Stimulated activated CD4-positive, alpha-beta T cell treated with anti-CD3 and anti-CD28 coated beads, Interleukin-4, amount 100 ng/mL, for 24 hours (primary cell): ENCODE measurements around the gene KHNYN.
A peak's percentile ranks its signal among the peaks of the same experiment; 100 is the strongest.

ENCODE experiments used
- DNase-seq: peaks from one replicate; pipeline ENCODE4 v3.0.0-alpha.2; 2020

KHNYN gene

DNA sequence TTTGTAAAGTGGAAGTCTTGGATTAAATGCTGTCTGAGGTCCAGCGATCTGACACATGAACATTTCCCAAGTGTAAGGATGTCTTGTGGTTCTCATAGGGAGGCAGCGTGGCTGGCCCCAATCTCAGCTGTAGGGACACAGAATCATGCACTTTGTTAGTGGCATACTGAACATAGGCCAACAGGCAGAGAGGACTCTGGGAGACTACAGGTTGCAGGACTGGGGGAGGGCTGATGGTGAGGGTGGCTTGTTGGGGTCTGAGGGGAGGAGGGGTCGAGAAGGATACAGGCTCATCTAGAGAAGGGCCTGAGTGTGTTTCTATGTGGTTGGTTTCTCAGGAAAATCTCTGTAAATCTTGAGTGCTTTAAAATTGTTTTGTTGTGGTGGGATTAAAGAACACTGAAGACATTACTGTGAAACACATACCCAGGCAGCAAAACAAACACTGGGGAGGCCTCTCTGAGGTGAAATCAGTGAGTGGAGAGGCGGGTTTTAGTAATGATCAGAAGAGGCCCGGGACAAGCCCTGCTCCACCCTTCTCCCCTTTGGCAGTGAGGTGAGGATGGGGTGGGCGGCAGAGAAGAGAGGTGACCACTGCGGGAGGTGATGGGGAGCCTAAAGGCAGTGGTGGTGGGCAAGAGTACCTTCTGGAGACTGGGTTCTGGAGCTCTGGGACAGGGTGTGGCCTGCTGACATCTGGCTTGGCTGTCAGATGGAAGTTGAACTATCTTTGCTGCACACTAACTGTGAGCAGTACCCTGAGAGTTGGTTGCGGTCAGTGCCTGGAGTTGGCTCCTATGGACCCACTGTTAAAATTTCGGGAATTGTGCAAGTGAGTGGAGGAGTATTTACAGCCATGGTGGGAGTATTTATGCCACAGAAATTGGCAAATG, 27.7 kb upstream of the KHNYN start:
- no peak for DNase-seq

DNA sequence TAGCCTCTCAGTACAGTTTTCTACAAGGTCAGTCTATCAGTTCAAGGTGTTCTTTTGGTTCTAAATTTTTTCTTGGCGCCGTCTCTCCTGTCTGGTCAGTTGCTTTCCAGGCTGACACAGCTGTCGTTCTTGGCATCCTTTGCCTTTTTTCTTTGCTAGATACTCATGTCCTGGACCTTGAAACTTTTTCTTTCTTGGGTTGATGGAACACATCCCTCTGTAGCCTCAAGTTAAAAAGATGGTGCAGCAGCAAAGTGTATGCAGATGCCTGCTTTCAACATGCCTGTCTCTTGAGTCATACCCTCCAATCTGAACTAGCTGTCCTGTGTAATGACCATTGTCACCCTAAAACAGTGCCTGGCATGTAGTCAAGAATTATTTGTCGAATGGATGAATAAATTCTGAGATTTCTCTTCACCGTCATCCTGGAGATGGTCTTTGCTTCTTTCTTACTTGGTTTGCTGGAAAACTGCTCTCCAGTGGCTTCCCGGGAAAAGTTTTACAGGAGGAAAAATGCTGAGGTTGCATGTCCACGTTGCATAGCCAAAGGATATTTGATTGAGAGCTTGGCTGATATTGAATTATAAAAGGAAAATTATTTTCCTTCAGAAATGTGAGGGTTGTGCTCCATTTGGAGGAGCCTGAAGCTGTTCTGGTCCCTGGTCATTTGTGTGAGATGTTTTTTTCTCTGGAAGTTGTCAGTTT, 26.3 kb upstream of the KHNYN start:
- DNase-seq: no peak

DNA sequence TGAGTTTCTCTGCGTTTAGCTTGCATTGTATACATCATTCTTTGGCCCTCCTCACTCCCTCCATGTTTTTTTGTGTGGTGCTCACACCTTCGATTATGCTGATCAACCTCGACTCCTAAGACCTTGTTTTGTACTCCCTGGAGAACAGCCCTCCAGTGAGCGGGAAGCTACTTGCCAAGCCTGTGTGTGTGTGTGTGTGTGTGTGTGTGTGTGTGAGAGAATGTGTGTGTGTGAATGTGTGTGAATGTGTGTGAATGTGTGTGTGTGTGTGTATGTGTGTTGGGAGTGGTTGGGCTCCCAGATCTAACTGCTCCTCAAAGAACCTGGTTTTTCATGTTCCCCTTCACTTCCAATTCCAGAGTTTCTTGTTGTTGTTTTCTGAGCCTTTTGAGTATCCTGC, 24.9 kb upstream of the KHNYN start:
- no peak for DNase-seq

DNA sequence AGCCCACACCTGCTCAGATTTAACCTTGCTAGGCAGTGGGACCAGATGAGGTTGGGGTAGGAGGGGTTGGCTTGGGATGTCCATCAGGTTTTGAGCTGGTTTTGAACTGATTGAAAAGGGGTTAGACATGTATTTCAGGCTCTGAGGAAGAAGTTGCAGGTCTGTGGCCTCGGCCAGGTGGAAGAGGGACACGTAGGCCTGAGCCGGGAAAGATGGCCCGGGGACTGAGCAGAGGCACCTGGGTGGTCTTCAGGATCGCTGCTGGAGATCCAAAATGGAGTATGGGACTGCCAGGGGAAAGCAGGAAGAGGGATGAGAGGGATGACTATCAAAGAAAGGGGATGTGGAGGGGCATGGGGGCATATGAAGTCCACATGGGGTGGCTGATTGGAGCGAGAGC, 23.3 kb upstream of the KHNYN start:
- DNase-seq: no peak

DNA sequence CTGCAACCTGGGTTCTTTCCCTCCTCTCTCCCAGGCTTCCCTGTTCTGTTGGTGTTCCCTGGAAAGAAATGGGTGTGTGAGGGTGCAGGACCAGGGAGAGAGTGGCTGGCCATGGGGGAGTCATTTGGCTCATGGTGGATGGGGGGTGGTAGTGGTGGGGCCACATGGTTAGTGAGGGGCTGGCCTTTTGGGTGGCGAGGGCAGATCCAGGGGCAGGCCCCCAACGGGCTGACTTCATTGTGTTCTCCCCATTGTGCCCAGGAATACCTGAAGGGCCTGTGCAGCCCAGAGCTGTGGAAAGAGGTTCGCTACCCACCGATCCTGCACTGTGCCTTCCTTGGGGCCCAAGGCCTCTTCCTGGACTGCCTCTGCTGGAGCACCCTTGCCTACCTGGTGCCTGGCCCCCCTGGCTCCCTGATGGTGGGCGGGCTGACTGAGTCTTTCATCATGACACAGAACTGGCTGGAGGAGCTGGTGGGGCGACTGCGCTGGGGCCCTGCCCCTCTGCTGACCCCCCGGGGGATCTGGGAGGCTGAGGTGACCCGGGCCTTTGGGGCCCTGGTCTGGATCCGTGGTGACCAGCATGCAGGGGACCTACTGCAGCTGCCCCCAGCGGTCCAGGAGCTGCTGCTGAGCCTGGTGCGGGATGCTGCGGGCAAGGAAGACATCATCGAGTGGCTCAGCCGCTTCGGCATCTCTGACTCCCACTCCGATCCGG, 22.0 kb upstream of the KHNYN start:
- DNase-seq: no peak

DNA sequence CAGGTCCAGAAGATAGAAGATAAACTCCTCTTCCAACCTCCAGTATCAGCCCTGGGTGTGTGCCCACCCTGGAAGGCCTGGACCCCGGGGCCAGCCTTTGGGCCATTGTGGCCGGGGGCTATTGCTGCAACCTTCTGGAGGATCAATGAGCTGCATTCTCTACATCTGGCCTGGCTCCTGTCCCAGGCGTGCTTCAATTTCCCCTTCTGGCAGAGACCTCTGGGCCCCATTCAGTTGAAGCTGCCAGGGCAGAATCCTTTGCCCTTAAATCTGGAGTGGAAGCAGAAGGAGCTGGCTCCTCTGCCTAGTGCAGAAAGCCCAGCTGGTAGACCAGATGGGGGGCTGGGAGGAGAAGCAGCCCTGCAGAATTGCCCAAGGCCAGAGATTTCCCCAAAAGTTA, 21.0 kb upstream of the KHNYN start:
- DNase-seq: no peak

DNA sequence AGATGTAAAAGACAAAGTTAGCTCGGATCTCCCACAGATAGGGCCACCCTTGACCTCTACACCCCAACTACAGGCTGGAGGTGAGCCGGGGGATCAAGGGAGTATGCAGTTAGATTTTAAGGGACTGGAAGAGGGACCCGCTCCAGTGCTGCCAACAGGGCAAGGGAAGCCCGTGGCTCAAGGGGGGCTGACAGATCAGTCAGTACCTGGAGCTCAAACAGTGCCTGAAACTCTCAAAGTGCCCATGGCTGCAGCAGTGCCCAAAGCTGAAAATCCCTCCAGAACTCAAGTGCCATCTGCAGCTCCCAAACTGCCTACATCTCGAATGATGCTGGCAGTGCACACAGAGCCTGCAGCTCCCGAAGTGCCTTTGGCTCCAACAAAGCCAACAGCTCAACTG, 20.6 kb upstream of the KHNYN start:
- DNase-seq: no peak

DNA sequence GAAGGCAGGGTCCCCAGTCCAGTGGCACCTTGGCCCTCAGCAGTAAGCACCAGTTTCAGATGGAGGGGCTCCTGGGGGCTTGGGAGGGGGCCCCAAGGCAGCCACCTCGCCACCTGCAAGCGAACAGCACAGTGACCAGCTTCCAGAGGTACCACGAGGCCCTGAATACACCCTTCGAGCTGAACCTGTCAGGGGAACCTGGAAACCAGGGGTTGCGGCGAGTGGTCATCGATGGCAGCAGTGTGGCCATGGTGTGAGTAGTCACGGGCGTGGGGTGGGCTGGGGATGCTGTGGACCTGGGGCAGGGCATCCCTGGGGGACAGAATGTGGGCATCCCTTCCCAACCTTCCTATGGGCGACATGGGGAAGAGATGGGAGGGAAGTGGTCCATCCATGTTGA, 19.8 kb upstream of the KHNYN start:
- no peak for DNase-seq

DNA sequence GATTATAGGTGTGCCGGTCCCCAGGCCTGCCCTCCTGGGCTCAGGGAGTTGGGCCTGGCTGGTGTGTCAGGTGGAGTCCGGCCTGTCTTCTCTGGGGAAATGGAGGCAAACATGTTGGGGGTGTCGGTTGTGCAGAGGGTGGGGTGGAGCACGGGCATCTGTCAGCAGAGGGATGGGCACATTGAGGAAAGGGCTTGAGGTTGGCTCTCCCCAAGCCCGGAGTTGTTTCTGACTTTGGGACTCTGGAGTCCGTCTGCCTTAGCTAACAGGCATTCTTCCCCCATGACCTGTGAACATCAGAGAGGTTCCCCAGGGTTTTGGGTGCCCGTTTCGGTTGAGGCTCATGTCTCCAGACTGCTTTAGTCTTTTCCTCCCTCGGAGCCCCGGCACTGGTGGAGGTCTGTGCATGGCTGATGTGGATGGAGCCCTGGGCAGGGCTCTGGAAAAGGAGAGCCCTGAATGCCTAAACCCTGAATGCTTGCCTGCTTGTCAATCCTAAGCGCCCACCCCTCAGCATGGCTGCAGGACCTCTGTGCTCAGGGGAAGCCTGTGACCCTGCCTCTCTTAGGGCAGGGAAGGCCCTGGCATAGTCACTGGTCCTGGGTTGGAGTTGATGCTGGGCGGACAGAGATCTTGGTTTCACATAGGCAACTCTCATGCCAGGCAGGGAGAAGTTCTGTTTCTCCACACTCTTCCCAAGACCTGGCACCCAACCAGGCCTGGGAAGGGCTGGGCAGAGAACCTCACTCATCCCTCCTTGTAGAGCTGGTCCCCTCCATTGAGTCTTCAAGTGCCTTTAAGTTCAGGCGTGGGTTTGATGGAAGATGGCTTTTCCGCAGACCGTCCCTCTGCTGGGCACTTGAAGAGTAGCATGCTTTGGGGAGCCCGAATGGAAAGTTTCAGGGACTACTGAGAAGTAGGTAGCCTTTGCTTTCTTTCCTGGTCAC, 18.0 kb upstream of the KHNYN start:
- peak; percentile 27 for DNase-seq

DNA sequence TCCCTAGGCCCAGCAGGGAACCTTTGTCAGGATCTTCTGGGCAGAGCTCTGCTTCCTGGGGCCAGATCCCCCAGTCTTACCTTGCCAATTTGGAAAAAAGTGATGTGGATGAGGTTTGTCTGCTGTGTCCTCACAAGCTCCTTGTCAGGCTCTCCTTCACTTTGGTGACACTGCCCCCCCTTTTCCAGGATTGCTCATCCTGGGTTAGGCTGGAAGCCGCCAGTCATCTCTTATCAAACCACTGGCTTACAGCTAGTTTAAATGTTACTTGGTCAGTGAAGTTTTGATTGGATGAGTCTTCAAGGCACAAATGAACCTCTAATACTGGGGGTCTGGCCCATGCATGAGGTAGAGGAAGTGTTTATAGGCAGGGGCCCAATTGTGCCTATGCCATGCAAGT, 15.7 kb upstream of the KHNYN start:
- no peak for DNase-seq

DNA sequence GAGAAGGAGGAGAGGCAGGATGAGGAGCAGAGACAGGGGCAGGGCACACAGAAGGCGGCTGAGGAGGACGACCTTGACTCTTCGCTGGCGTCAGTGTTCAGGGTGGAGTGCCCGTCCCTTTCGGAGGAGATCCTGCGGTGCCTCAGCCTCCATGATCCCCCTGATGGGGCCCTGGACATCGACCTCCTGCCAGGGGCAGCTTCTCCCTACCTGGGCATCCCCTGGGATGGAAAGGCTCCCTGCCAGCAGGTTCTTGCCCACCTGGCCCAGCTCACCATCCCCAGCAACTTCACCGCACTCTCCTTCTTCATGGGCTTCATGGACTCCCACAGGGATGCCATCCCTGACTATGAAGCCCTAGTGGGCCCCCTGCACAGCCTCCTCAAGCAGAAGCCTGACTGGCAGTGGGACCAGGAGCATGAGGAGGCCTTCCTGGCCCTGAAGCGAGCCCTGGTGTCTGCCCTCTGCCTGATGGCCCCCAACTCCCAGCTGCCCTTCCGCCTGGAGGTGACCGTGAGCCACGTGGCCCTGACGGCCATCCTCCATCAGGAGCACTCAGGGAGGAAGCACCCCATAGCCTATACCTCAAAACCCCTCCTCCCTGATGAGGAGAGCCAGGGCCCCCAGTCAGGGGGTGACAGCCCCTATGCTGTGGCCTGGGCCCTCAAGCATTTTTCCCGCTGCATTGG, 14.9 kb upstream of the KHNYN start:
- DNase-seq: no peak

DNA sequence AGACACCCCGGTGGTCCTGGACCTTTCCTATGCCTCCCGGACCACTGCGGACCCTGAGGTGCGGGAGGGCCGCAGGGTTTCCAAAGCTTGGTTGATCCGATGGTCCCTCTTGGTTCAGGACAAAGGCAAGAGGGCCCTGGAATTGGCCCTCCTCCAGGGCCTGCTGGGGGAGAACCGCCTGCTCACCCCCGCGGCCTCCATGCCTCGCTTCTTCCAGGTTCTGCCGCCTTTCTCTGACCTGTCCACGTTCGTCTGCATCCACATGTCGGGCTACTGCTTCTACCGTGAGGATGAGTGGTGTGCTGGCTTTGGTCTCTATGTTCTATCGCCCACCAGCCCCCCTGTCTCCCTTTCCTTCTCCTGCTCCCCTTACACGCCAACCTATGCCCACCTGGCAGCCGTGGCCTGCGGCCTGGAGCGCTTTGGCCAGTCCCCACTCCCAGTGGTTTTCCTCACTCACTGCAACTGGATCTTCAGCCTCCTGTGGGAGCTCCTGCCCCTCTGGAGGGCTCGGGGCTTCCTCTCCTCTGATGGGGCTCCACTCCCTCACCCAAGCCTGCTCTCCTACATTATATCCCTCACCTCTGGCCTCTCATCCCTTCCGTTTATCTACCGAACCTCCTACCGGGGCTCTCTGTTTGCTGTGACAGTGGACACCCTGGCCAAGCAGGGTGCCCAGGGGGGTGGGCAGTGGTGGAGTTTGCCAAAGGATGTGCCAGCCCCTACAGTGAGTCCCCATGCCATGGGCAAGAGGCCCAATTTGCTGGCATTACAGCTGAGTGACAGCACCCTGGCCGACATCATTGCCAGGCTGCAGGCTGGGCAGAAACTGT, 14.1 kb upstream of the KHNYN start:
- DNase-seq: no peak

DNA sequence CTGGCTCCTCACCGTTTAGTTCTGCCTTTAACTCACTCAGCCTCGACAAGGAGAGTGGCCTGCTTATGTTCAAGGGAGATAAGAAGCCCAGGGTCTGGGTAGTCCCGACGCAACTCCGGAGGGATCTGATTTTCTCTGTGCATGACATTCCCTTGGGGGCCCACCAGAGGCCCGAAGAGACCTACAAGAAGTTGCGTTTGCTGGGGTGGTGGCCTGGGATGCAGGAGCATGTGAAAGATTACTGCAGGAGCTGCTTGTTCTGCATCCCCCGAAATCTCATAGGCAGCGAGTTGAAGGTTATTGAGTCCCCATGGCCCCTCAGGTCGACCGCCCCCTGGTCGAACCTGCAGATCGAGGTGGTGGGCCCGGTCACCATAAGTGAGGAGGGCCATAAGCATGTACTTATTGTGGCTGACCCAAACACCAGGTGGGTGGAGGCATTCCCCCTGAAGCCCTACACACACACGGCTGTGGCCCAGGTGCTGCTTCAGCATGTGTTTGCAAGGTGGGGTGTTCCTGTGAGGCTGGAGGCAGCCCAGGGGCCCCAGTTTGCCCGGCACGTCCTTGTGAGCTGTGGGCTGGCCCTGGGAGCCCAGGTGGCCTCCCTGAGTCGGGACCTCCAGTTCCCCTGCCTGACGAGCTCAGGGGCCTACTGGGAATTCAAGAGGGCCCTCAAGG, 13.4 kb upstream of the KHNYN start:
- no peak for DNase-seq

DNA sequence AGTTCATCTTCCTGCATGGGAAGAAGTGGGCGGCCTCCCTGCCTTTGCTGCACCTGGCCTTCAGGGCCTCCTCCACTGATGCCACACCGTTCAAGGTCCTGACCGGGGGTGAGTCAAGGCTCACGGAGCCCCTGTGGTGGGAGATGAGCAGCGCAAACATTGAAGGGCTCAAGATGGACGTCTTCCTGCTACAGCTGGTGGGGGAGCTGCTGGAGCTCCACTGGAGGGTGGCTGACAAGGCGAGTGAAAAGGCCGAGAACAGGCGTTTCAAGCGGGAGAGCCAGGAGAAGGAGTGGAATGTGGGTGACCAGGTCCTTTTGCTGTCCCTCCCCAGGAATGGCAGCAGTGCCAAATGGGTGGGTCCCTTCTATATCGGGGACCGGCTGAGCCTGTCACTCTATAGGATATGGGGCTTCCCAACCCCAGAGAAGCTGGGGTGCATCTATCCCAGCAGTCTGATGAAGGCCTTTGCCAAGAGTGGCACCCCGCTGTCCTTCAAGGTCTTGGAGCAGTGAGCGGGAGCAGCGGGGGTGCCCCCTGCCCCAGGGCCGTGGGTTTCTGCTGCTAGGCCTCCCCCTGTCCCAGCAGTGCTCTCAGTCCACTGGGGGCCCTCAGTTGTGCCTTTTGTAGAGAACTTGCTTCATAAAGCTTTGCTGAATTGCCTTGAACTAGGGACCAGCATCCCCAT, 12.7 kb upstream of the KHNYN start:
- DNase-seq: no peak

DNA sequence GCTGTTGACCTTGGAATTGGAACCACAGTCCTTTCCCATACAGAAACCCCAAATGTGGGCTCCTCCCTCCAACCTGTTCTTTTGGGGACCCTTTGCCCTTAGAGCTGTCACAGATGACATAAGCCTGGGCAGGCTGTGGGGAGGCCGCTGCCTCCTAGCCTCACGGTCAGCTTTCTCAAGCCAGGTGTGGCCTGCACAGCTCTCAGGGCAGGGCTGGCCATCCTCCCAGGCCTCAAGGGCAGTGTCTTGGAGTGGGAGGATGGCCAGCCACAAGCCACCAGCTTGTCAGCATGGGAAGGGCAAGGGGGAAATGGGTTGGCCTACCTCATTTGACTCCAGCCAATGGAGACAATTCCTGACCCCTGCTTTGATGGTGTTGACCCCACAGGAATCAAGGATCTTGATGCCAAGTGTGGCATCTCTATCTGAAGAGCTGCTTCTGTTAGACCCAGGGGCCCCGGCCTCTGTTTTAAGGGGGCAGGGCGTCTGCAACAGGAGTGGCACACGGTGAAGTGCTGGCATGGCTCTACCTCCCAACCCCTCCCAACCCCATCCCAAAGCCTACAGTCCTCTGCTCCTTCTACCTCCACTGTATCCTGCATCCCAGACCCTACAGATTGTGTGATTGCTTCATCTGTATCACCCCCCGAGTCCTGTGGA, 11.8 kb upstream of the KHNYN start:
- DNase-seq: no peak

DNA sequence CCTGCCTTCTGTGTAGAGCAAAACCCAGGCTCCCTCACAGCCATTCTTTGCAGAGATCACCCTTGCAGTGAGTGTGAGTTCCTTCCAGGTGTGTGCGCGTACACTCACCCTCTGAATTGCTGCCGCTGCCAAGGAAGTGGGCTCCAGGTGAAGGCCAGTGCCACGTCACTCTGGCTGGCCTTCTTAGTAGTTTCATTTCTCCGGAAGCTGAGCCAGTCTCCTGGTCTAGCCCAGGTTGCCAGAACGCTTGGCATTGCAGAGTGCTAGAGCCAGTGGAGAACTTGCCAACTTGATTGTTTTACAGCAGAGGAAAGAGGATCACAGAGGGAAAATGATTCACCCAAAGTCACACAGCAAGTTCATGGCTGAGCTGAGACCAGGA, 11.3 kb upstream of the KHNYN start:
- no peak for DNase-seq

DNA sequence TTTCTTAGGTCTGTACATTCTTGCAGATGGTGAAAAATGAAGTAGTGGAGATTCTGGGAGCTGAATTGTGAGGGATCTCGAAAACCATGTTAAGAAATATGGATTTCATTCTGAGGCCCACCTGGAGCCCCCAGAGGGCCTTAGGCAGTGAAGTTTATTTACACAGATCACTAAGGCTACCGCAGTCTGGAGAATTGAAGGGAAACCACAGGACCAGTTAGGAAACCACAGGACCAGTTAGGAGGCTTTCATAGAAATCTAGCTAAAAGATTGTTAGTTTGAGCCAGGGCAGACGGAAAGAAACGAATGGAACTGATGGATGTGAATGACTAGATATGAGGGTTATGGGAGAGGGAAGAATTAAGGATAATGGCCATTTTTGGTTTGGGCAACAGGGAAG, 7.5 kb upstream of the KHNYN start:
- no peak for DNase-seq

DNA sequence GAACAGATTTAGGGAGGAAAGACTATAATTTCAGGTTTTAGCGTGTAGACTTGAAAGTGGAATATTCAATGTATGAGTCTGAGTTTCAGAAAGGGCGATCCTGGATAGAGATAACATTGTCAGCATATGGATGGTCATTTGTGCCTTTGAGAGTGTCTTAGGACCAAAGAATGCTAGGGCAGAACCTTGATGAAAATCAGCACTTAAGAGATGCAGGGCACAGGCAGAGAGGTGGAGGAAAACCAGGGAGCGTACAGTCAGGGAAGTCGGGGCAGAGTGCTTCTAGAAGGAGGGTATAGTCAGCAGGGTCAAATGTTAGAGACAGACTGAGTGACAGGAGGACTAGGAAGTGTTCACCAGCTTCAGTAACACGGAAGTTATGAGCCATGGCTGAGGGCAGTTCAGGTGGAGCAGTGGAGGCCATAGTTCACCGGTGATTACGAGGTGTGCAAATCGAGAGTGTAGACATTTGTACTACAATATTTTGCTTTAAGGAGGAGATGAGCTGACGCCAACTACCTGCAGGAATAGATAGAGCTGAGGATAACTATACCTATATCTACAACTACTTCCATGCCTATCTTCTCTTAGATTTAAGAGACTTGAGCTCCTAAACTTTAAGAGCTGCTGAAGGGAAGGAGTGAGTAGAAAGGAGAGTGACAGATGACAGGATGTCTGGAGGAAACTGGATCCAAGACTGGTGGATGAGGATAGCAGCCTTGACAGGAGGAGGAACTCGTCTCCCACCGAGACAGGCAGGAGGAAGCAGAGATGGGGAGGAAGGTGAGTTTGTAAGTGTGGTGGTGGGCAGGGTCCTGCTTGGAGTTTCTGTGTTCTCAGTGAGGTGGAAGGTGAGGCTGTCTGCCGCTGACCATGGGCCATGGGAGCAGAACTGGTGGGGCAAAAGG, 6.8 kb upstream of the KHNYN start:
- DNase-seq: no peak
